KOPT-K1 (cell line): ENCODE results near the gene ANXA8L1.
"Not testable (repeated sequence)": the region's sequence is repeated elsewhere in the genome, so short reads cannot be mapped to it uniquely, and the experiment has no call there.

Experiments used
- H3K27ac ChIP-seq: fragments of 200-600 bp; sonication (generic); 2 replicates; pipeline ENCODE4 v1.5.1; 2016; ENCODE audit warnings: antibody characterized with exemption, mild to moderate bottlenecking, low read depth, low read length; ENCODE audit not compliant: poor library complexity, severe bottlenecking
- H3K36me3 ChIP-seq: fragments of 200-600 bp; sonication (generic); 2 replicates; pipeline ENCODE4 v1.5.1; 2017; ENCODE audit warnings: antibody characterized with exemption, mild to moderate bottlenecking, low read length, moderate library complexity; ENCODE audit not compliant: insufficient read depth
- H3K9me3 ChIP-seq: fragments of 200-600 bp; sonication (generic); 2 replicates; pipeline ENCODE4 v1.5.1; 2017; ENCODE audit warnings: antibody characterized with exemption, low read length, mild to moderate bottlenecking; ENCODE audit not compliant: insufficient read depth, poor library complexity, severe bottlenecking

ANXA8L1 gene

DNA sequence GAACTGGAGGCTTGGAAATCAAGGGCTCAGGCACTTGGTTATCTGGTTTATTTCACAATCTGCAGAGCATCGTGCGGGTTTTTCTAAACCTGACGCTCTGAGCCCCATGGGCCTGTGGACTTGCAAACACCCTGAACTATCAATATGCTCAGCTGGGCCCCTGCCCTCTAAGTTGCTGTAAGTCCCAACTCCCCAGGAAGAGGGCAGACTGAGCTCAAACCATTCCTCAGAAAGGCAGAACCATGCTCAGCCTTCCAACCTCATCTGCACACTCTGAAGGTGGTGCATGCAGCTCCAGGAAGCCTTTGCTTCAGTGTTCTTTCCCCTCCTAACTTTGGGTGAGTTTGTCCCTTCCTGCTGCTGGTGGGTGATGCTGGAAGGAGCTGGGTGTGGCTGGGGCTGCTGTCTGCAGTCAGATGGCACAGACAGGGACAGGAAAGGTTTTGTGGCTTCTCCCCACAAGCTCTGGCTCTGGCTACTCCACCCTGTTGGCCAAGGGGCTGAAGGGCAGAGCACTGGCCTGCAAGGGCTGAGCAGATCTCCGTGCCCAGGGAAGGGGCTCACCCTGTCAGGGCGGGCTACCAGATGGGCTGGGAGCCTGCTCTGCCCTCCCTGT lies 3.8 kb downstream of the ANXA8L1 start:
- H3K9me3 ChIP-seq, H3K36me3 ChIP-seq, H3K27ac ChIP-seq: not testable (repeated sequence)

GRCh38 chr10:46385858-46386257 lies 10.3 kb downstream of the ANXA8L1 start:
- not testable (repeated sequence) for H3K36me3 ChIP-seq

DNA sequence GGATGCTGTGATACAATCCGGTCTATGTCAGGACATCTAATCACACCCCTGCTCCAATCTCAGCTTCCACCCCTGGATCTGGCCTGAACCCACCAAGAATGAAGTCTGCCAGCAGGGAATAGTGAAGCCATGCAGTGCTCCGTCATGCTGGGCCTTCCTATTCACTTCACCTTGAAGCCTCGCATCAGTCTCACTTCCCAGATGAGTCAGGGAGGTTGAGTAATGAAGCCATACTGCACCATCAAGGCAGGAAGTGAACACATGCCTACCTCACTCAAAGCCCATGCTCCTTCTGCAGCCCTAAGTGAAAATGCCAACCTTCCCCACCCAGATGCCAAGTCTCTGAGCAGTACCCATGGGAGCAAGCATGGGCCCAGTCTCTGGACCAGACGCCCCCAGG lies 11.1 kb downstream of the ANXA8L1 start:
- not testable (repeated sequence) for H3K9me3 ChIP-seq, H3K36me3 ChIP-seq, H3K27ac ChIP-seq

More at GRCh38 chr10:46385858-46386257, 10.3 kb downstream of the ANXA8L1 start:
- not testable (repeated sequence) for H3K9me3 ChIP-seq, H3K27ac ChIP-seq

- not testable (repeated sequence) for H3K27ac ChIP-seq, H3K36me3 ChIP-seq, H3K9me3 ChIP-seq
Observed at GRCh38 chr10:46387309-46387902, 11.8 kb downstream of the ANXA8L1 start.

GRCh38 chr10:46391422-46391821 lies 15.8 kb downstream of the ANXA8L1 start:
- H3K36me3 ChIP-seq, H3K9me3 ChIP-seq, H3K27ac ChIP-seq: not testable (repeated sequence)

DNA sequence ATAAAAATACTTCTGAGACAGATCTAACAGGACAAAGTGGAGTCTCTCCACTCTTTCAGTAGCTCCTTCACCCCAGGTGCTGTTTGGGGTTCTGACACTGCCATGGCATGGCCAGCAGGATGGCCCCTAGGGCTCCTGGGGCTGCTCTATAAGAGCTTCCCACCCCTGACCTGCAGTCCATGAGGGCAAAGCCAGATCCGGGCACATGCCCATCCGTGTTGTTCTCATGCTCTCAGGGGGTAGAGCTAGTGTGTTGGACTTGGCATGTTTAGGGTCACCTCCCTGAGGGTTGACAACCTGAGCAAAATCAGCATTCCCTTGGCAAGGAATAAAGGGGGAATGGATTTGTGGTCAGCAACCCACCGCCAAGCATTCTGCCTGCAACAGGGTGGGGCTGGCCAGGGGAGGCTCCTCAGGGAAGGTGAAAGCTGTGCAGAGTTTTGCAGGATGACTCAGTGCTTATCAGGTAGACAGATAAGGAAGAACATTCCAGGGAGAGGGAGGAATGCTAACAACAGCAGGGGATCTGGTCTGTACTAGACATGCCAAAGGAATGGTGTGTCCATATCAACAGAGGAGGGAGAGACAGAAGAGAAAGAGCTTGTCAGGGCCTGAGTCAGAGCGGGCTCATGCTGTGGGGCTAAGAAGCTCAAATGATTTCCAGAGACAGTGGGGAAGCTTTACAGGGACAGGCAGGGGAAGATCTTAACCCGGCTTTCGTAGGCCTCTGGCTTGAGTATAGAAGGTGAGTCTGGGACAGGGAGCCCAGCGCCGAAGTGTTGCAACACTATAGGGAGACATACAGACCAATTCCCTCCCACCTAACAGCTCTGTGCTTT lies 21.1 kb downstream of the ANXA8L1 start:
- H3K9me3 ChIP-seq, H3K27ac ChIP-seq, H3K36me3 ChIP-seq: not testable (repeated sequence)

DNA sequence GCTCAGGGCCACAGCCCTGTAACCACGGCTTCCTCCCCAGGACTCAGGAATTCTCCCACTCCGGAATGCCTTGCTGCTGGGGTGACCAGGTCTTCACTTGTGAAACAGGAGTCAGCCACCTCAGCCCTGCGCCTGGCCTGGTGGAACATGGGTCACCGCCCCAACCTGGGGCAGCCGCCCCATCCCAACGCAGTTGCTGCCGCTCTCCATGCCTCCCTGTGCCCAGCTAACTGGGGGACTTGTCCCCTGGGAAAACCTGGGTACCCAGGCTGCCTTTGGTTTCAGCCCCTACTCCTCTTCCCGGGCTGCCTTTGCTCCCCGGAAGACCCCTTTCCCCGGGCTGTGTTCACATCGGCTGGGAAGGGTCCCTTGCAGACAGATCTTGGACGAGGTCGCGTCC lies 22.2 kb downstream of the ANXA8L1 start:
- H3K27ac ChIP-seq, H3K36me3 ChIP-seq, H3K9me3 ChIP-seq: not testable (repeated sequence)

GRCh38 chr10:46398212-46398886 lies 22.8 kb downstream of the ANXA8L1 start:
- H3K9me3 ChIP-seq, H3K36me3 ChIP-seq, H3K27ac ChIP-seq: not testable (repeated sequence)

DNA sequence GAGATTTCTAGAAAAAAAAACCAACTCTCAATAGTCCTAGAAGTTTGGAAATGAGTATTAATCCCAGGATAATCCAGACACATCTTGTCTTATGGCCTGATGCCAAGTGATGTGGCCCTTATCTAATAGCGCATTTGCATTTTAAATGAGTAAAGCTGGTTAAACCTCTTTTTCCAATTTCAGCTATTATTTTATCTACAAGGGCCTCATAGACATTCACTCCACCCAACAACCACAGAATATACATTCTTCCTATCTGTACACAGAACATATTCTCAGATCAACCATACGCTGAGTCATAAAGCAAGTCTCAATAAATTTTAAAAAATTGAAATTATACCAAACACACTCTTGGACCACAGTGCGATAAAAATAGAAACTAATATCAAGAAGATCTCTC lies 34.0 kb downstream of the ANXA8L1 start:
- not testable (repeated sequence) for H3K27ac ChIP-seq, H3K36me3 ChIP-seq, H3K9me3 ChIP-seq

- H3K36me3 ChIP-seq, H3K9me3 ChIP-seq, H3K27ac ChIP-seq: not testable (repeated sequence)
Observed at GRCh38 chr10:46411123-46411522, 35.5 kb downstream of the ANXA8L1 start.

GRCh38 chr10:46412665-46413064 lies 37.1 kb downstream of the ANXA8L1 start:
- not testable (repeated sequence) for H3K9me3 ChIP-seq

GRCh38 chr10:46415291-46415690 lies 39.7 kb downstream of the ANXA8L1 start:
- H3K9me3 ChIP-seq, H3K27ac ChIP-seq, H3K36me3 ChIP-seq: not testable (repeated sequence)

More at GRCh38 chr10:46412665-46413064, 37.1 kb downstream of the ANXA8L1 start:
- H3K36me3 ChIP-seq, H3K27ac ChIP-seq: not testable (repeated sequence)

GRCh38 chr10:46418283-46418682 lies 42.7 kb downstream of the ANXA8L1 start:
- H3K27ac ChIP-seq, H3K9me3 ChIP-seq, H3K36me3 ChIP-seq: not testable (repeated sequence)

DNA sequence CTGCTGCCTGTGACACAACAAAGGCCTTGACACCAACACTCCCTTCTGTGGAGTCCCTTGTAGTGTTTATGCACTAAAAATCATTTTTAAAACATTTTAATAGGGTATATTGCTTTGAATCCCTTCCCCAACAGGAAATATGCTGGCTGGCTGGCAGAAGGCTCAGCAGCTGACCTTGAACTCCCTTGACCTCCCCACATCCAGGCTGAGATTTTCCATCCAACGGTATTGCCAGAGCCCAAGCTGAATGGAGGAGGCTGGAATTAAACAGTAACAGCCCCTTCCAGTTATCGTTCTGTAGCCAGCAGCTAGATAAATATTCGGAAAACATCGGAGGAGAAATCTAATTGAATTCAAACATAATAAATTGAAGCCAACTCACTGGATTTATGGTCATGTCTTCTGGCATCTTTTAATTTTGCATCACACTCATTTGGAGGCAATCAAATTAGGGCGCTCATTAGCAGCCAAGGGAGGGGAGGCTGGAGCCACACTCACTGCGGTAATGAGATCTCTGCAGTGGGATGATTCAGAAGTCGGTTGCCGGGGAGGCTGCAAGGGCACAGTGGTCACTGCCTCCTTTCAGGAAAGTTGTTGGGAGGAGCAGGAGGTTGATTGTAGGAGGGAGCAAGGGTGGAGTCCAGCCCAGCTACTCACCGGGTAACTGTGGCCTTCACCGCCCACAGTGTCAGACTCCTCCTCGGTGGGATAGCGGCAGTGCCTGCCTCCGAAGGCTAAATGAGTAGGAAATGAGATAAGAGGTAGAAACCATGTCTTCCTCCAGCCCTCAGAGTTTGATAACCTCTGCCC lies 44.2 kb downstream of the ANXA8L1 start:
- H3K27ac ChIP-seq, H3K9me3 ChIP-seq, H3K36me3 ChIP-seq: not testable (repeated sequence)

DNA sequence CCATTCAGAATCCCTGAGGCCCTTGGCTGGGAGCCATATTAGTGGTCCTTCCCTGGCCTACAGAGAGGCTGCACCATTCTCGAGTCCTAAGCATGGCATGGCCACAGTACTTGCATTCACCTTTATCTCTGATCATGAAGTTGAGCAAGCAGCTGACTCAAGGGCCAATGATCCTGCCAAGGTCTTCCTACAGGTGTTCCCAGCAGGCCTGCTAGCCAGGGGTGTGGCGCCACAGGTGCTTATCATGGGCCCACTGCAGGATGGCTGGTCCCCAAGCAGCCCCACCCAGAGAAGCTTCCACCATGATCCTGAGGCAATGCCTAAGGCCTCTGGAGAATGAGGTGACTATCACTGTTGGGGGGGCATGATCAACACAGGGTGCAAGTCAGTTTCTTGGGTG lies 48.0 kb downstream of the ANXA8L1 start:
- H3K27ac ChIP-seq, H3K36me3 ChIP-seq, H3K9me3 ChIP-seq: not testable (repeated sequence)
